Skin epidermis (tissue), 12 donors: ENCODE results near the gene DTWD2.
"Not testable (repeated sequence)": the region's sequence is repeated elsewhere in the genome, so short reads cannot be mapped to it uniquely, and the experiment has no call there.

Experiments
- H3K27ac ChIP-seq, 21 experiments: fragments of 200-600 bp; sonication (generic) in 11 of 21; one replicate each; pipeline ENCODE4 v1.5.0; 2020; ENCODE audit warnings: mild to moderate bottlenecking in 3 of 21, inconsistent platforms in 2 of 21, moderate library complexity in 2 of 21
- H3K4me3 ChIP-seq, 7 experiments: fragments of 200-600 bp; sonication (generic) in 2 of 7; one replicate each; pipeline ENCODE4 v1.5.0; 2020; ENCODE audit warnings: inconsistent platforms in 2 of 7, mild to moderate bottlenecking in 2 of 7, moderate library complexity in 1 of 7

Gene DTWD2

GRCh38 chr5:118891252-118891651 lies 97.1 kb downstream of the DTWD2 start:
- H3K4me3 ChIP-seq, result no peak overlapping the region
- H3K27ac ChIP-seq, result no peak overlapping the region

- H3K4me3 ChIP-seq, result no peak overlapping the region
These were observed 99.2 kb downstream of the DTWD2 start for GRCh38 chr5:118889165-118889564.

GRCh38 chr5:118888556-118888955 lies 99.8 kb downstream of the DTWD2 start:
- Histone ChIP-seq H3K27ac (no peak overlapping the region), H3K4me3 (no peak overlapping the region)

More at GRCh38 chr5:118889165-118889564, 99.2 kb downstream of the DTWD2 start:
- no peak overlapping the region for H3K27ac ChIP-seq

- H3K4me3 ChIP-seq, result no peak overlapping the region
- no peak overlapping the region for H3K27ac ChIP-seq
These were observed 105.0 kb downstream of the DTWD2 start for GRCh38 chr5:118883362-118883761.

- H3K27ac ChIP-seq, result no peak overlapping the region
These were observed 105.7 kb downstream of the DTWD2 start for GRCh38 chr5:118882666-118883065.

GRCh38 chr5:118876852-118877251 lies 111.5 kb downstream of the DTWD2 start:
- H3K27ac ChIP-seq, H3K4me3 ChIP-seq: not testable (repeated sequence)

More at GRCh38 chr5:118882666-118883065, 105.7 kb downstream of the DTWD2 start:
- H3K4me3 ChIP-seq, result no peak overlapping the region

- Histone ChIP-seq H3K27ac (no peak overlapping the region), H3K4me3 (no peak overlapping the region)
These were observed 113.2 kb downstream of the DTWD2 start for GRCh38 chr5:118875131-118875530.

GRCh38 chr5:118873417-118873816 lies 114.9 kb downstream of the DTWD2 start:
- Histone ChIP-seq H3K4me3 (no peak overlapping the region), H3K27ac (no peak overlapping the region)

GRCh38 chr5:118863345-118863744 lies 125.0 kb downstream of the DTWD2 start:
- Histone ChIP-seq H3K27ac (no peak overlapping the region), H3K4me3 (no peak overlapping the region)

- H3K27ac ChIP-seq, result no peak overlapping the region
- no peak overlapping the region for H3K4me3 ChIP-seq
These were observed 125.8 kb downstream of the DTWD2 start for GRCh38 chr5:118862596-118862995.

- Histone ChIP-seq H3K4me3 (no peak overlapping the region), H3K27ac (no peak overlapping the region)
These were observed 130.6 kb downstream of the DTWD2 start for GRCh38 chr5:118857700-118858099.

- no peak overlapping the region for H3K27ac ChIP-seq
- H3K4me3 ChIP-seq, result no peak overlapping the region
These were observed 133.5 kb downstream of the DTWD2 start for GRCh38 chr5:118854819-118855218.

- not testable (repeated sequence) for H3K4me3 ChIP-seq, H3K27ac ChIP-seq
These were observed 136.6 kb downstream of the DTWD2 start for GRCh38 chr5:118851785-118852184.

- H3K27ac ChIP-seq, result not testable (repeated sequence)
These were observed 138.8 kb downstream of the DTWD2 start for GRCh38 chr5:118849507-118849906.

GRCh38 chr5:118844351-118844750 lies 144.0 kb downstream of the DTWD2 start:
- Histone ChIP-seq H3K4me3 (no peak overlapping the region), H3K27ac (no peak overlapping the region)

More at GRCh38 chr5:118849507-118849906, 138.8 kb downstream of the DTWD2 start:
- H3K4me3 ChIP-seq, result not testable (repeated sequence)

GRCh38 chr5:118834710-118835109 lies 153.6 kb downstream of the DTWD2 start:
- Histone ChIP-seq H3K27ac (no peak overlapping the region), H3K4me3 (no peak overlapping the region)

- Histone ChIP-seq H3K4me3 (no peak overlapping the region), H3K27ac (no peak overlapping the region)
These were observed 155.4 kb downstream of the DTWD2 start for GRCh38 chr5:118832974-118833373.

GRCh38 chr5:118825226-118825625 lies 163.1 kb downstream of the DTWD2 start:
- Histone ChIP-seq H3K27ac (no peak overlapping the region), H3K4me3 (no peak overlapping the region)

- Histone ChIP-seq H3K27ac (no peak overlapping the region), H3K4me3 (no peak overlapping the region)
These were observed 169.7 kb downstream of the DTWD2 start for GRCh38 chr5:118818604-118819003.

- no peak overlapping the region for H3K27ac ChIP-seq
These were observed 179.9 kb downstream of the DTWD2 start for GRCh38 chr5:118808441-118808840.

GRCh38 chr5:118806571-118806970 lies 181.8 kb downstream of the DTWD2 start:
- H3K27ac ChIP-seq, result no peak overlapping the region
- no peak overlapping the region for H3K4me3 ChIP-seq

More at GRCh38 chr5:118808441-118808840, 179.9 kb downstream of the DTWD2 start:
- no peak overlapping the region for H3K4me3 ChIP-seq

GRCh38 chr5:118802335-118802734 lies 186.0 kb downstream of the DTWD2 start:
- Histone ChIP-seq H3K4me3 (no peak overlapping the region), H3K27ac (no peak overlapping the region)
